Measurements from ENCODE around the gene PRKAR1B.
A peak's percentile ranks its signal among the peaks of the same experiment; 100 is the strongest.
"Not testable (repeated sequence)": the region's sequence is repeated elsewhere in the genome, so short reads cannot be mapped to it uniquely, and the experiment has no call there.

The PRKAR1B gene

DNA sequence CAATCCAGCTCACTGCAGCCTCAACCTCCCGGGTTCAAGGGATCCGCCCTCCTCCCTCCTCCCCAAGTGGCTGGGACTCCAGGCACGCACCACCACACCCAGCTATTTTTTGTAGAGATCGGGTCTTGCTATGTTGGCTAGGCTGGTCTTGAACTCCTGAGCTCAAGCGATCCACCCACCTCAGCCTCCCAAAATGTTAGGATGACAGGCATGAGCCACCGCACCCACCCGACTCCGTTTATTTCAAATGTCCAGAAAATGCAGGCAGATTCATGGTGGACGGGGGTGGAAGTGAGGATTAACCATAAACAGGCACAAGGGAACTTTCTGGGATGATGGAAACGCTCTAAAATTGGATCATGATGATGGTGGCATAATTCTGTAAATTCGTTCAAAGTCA, 85.1 kb downstream of the PRKAR1B start:
- no peak for FAIRE-seq
- no peak for DNase-seq (ENCODE audit: insufficient read length, low spot score)
- no peak for TF ChIP-seq POLR2A (IDR thresholded peaks at IDR 0.05; ENCODE audit: low read depth, low read length)

DNA sequence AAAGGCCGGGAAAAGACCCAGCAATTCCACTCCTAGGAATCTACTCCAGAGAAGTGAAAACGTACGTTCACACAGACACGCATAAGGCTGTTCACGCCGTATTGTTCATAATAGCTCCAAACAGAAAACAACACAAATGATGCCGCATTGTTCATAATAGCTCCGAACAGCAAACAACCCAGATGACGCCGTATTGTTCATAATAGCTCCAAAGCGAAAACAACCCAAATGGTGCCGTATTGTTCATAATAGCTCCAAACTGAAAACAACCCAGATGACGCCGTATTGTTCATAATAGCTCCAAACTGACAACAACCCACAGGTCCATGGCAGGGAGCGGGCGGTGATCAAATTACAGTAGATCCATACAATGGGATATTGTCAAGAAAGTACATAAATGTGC, 85.8 kb downstream of the PRKAR1B start:
- no peak for TF ChIP-seq POLR2A (IDR thresholded peaks at IDR 0.05; ENCODE audit: low read depth, low read length)
- DNase-seq (ENCODE audit: insufficient read length, low spot score): no peak
- no peak for FAIRE-seq

DNA sequence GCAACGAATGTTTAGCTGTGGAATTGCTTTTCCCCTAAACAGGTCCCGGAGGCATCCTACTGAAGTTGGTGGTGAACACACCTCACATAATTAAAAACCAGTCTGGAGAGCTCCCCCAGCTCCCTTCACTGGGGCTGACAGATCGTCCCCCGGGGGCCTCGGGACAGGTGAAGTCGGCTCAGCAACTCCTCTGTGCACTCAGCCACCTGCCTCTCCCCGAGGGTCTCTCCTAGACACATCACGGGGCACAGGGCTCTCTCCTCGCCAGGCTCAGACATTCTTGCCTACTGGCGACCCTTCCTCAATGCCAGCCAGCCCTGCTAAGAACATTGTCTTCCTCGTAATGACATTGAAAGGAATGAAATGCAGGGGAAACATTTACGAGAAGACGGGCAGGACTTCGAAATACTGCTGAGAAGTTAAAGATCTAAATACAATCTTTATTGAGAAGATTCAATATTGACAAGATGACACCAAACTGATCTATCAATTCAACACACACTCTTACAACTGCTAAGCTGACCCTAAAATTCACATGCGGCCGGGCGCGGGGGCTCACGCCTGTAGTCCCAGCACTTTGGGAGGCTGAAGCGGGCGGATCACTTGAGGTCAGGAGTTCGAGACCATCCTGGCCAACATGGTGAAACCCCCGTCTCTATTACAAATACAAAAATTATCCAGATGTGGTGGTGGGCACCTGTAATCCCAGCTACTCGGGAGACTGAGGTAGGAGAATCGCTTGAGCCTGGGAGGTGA, 88.6 kb downstream of the PRKAR1B start:
- no peak for FAIRE-seq
- no peak for DNase-seq (ENCODE audit: insufficient read length, low spot score)
- TF ChIP-seq POLR2A (IDR thresholded peaks at IDR 0.05; ENCODE audit: low read depth, low read length): no peak

DNA sequence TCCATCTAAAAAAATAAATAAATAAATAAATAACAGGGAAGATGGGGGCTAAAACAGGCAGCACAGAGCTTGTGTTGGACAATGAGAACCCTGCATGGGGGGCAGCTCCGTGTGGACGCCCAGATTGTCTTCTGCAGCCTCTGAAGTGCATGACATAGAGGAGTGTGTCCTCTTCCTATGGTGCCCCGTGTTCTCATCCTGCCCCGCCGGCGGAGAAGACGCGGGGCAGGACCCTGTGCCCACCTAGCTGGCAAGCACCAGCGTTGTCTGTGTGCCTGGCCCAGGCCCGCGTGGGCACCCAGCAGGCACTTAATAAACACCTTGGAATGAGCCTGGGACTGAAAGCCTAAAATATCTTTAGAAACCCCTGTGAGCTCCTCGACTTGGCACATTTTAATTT, 89.3 kb downstream of the PRKAR1B start:
- DNase-seq (ENCODE audit: insufficient read length, low spot score) (no peak), FAIRE-seq (no peak)
- TF ChIP-seq POLR2A (IDR thresholded peaks at IDR 0.05; ENCODE audit: low read depth, low read length): no peak

DNA sequence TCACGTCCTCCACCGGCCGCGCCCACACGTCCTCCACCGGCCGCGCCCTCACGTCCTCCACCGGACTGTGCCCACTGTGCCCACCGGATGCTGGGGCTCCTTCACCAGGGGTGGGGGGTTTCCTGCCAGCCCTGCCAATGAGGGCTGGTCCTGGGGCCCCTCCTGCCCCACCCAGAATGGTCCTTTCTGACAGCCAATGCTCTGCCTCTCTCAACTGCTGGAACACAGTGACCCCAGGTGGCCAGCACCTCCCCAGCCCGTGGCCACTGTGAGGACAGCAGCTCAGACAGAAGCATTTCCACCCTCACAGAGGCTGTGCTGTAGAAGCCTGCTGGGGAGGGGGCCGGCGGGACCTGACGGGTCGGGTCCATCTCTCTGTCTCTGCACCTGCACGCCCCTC, 90.7 kb downstream of the PRKAR1B start:
- FAIRE-seq (no peak), DNase-seq (ENCODE audit: insufficient read length, low spot score) (peak; percentile 89)
- TF ChIP-seq POLR2A (IDR thresholded peaks at IDR 0.05; ENCODE audit: low read depth, low read length): no peak

DNA sequence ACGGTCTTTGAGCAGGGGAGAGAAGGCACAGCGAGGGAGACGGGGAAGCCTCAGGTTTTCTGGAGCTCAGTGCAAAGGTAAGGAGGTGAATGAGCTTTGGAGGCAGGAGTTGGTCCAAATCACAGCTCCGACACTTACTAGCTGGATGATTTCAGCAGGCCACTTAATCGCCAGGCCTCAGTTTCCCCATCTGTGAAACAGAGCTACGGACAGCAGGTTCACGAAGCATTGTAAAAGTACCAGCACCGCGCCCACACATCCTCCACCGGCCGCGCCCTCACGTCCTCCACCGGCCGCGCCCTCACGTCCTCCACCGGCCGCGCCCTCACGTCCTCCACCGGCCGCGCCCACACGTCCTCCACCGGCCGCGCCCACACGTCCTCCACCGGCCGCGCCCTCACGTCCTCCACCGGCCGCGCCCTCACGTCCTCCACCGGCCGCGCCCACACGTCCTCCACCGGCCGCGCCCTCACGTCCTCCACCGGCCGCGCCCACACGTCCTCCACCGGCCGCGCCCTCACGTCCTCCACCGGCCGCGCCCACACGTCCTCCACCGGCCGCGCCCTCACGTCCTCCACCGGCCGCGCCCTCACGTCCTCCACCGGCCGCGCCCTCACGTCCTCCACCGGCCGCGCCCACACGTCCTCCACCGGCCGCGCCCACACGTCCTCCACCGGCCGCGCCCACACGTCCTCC, 91.2 kb downstream of the PRKAR1B start:
- not testable (repeated sequence) for DNase-seq (ENCODE audit: insufficient read length, low spot score); FAIRE-seq

DNA sequence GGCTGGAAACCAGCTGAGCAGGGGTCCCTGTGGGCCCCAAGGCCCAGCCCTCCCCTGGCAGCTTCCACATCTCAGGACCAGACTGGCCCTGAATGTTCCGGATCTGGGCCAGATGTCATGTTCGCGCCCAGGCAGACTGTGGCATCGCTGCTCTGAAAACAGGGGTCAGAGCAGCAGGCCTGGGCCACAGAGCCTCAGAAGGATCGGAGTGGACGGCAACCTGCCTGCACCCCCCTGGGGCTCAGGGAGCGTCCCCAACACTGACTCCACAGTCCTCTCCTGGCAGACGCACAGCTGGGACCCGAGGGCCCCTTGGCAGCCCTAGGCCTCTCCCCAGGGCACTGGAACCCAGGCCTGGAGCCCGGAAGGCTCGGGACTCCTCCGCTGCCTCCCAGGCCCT, 91.9 kb downstream of the PRKAR1B start:
- DNase-seq (ENCODE audit: insufficient read length, low spot score): no peak
- FAIRE-seq: no peak
- TF ChIP-seq POLR2A (IDR thresholded peaks at IDR 0.05; ENCODE audit: low read depth, low read length): no peak

DNA sequence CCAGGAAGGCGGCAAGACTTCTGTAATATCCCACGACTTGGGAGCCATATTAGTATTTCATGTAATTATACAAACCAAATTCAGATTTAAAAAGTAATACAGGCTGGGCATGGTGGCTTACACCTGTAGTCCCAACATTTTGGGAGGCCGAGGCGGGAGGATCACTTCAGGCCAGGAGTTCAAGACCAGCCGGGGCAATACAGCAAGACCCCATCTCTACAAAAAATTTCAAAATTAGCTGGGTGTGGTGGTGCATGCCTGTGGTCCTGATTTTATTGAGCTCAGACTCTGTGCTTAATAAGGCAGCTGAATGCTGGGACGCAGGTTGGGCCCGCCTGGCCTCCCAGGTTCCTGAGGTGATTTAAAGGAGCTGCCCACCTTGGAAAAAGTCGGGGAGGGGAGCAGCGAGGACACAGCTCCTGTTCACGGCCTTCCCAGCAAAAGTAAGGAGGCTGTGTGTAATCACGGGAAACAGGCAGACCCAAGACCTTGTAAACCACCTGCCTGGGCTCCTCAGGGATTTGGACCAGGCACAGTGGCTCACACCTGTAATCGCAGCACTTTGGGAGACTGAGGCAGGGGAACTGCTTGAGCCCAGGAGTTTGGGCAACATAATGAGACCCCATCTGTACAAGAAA, 93.6 kb downstream of the PRKAR1B start:
- no peak for TF ChIP-seq POLR2A (IDR thresholded peaks at IDR 0.05; ENCODE audit: low read depth, low read length)
- DNase-seq (ENCODE audit: insufficient read length, low spot score): no peak
- FAIRE-seq: no peak

DNA sequence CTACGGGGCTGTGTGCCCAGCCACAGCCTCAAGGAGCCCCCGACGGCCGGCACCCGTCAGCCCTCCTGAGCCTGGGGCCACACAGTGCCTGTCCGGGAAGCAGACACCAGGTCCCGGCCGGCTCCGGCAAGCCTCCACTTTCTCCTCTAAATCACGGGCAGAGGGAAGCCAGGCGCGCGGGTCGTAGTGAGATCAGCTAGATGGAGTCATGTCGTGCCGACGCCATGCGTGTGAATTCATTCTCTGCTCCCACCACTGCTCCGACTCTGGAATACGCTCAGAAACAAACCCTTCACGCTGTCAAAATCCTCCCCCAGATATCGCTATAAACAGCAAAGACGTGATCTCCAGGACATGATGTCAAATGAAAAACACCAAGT, 94.3 kb downstream of the PRKAR1B start:
- DNase-seq (ENCODE audit: insufficient read length, low spot score): no peak
- TF ChIP-seq POLR2A (IDR thresholded peaks at IDR 0.05; ENCODE audit: low read depth, low read length): no peak
- FAIRE-seq: no peak

DNA sequence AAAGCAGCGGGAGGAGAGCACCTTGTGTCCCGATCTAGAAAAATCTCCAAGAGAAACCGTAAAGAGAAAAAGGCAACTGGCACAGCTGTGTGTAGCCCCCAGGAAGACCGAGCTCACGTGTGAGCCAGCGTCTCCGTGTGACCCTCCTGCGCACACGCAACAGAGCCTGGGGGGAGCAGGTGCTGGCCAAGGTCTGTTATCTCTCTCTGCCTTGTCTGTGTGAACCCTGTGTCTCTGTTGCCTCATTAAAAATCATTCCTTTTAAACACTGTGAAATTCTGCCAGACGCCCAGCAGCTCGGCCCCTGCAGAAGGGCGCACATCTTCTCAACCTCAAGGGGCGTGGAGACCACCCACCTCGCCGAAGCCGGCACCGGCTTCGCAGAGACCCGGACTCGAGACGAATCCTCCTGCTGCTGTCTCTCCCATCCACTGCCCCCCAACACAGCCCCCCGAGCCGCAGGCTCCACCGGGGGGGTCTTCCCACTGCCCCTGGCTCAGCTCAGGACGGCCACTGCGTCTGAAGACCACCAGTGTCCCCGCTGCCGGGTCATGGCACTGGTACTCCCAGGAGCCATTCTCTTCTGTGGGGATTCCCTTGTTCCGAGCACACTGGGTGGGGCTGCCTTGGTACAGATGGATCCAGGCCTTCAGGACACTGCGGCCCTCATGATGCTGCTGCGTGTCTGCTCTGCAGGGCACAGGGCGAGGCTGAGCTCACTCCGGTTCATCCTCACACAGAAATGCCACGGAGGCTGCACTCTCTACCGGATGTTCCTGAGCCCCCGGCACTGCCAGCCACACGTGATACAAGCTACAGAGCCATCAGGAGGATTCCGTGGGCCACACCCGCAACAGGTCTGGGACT, 94.9 kb downstream of the PRKAR1B start:
- TF ChIP-seq POLR2A (IDR thresholded peaks at IDR 0.05; ENCODE audit: low read depth, low read length): no peak
- DNase-seq (ENCODE audit: insufficient read length, low spot score) (no peak), FAIRE-seq (no peak)

DNA sequence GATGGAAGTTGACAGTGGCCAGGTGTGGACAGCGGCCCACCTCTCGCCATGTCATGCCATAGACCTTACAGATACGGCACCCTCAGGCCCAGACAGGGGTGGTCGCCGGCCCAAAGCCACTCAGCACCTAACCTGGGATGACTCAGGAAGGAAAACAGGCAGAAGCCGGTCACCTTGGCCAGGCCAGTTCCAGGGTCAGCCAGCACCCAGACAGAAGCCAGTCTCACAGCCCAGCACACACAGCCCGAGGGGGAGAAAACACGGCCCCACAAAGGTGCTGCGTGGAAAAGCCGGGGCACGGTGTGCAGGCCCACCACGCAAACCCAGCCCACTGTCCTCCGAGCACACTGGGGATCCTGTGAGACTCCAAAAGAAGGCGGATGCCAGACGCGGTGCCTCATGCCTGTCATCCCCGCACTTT, 95.8 kb downstream of the PRKAR1B start:
- FAIRE-seq (no peak), DNase-seq (ENCODE audit: insufficient read length, low spot score) (no peak)
- no peak for TF ChIP-seq POLR2A (IDR thresholded peaks at IDR 0.05; ENCODE audit: low read depth, low read length)

DNA sequence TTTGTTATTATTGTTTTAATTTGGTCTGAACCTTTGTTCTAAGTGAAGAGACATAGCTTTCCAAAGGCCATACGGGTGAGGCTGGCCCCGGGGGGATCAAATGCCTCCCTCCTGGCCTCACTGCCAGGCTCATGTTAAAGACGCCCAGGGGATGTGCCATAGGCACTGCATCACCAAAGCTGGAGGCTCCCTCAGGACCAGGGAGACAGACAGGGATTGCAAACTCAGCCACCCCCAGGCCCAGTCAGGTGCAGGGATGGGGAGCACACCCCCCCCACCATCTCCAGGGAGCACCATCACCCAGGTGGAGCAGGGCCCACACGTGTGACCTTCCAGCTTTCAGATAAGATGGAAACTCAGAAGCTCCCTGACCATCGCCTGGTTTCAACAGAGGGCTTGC, 96.5 kb downstream of the PRKAR1B start:
- TF ChIP-seq POLR2A (IDR thresholded peaks at IDR 0.05; ENCODE audit: low read depth, low read length): no peak
- no peak for DNase-seq (ENCODE audit: insufficient read length, low spot score)
- FAIRE-seq: no peak

DNA sequence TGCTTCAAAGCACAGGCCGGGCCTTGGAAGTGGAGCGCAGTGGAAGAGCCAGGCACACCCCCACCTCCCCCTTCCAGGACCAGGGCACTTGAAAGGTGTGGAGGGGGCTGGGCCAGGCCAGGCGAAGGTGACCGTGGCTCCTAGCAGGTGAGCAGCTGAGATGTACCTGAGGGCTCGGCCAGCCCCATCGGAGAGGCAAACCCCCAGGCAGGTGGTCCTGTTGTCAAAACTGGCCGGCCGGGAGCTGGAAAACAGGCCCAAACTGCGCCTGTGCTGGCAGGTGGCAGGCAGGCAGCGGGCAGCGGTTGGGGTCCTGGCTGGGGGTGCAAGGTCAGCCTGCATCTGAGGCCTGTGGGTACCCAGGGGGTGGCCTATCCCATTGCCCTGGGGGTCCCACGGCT, 97.0 kb downstream of the PRKAR1B start:
- TF ChIP-seq POLR2A (IDR thresholded peaks at IDR 0.05; ENCODE audit: low read depth, low read length): no peak
- no peak for DNase-seq (ENCODE audit: insufficient read length, low spot score)
- no peak for FAIRE-seq

DNA sequence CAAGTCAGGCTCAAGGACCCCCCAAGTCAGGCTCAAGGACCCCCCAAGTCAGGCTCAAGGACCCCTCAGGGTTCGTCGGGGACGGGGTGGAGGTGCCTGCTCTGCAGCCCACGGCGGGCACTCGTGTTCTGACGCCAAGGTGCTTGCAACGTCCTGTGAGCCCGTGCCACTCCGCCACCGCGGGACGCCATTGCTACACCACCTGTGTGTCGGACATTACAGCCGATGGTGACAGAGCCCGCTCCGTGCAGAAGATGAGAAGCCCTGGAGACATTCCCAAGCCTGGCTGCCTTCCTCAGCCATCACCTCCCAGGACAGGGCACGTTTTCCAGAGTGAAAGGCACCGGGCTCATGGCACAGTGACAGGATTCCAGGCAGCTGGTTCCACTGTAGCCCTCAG, 98.3 kb downstream of the PRKAR1B start:
- no peak for FAIRE-seq
- DNase-seq (ENCODE audit: insufficient read length, low spot score): no peak
- no peak for TF ChIP-seq POLR2A (IDR thresholded peaks at IDR 0.05; ENCODE audit: low read depth, low read length)

Measured in H54 (cell line).